HG02943 (cell line): ENCODE results near the gene SLC49A4.

Experiments
- ATAC-seq: cut with Tn5 transposase; IDR thresholded peaks from one replicate; pipeline ENCODE4 v1.9.1; 2021; ENCODE audit warnings: mild to moderate bottlenecking, low read depth, moderate library complexity; ENCODE audit not compliant: unreplicated experiment

SLC49A4 gene

GRCh38 chr3:122785231-122785630 is 9.6 kb upstream of the SLC49A4 start:
- no peak for ATAC-seq

GRCh38 chr3:122786066-122786465 is 8.8 kb upstream of the SLC49A4 start:
- no peak for ATAC-seq

GRCh38 chr3:122787872-122788271 is 7.0 kb upstream of the SLC49A4 start:
- no peak for ATAC-seq

- ATAC-seq, result no peak
Observed at GRCh38 chr3:122789585-122790273, 5.1 kb upstream of the SLC49A4 start.

- peak; percentile 56 for ATAC-seq
Observed at GRCh38 chr3:122793568-122794416, 1.1 kb upstream of the SLC49A4 start, which contains the start of gene HSPBAP1. Gene HSPBAP1 (minus strand): TSS chr3:122793831. CDS start chr3:122793680, 151 bp downstream.

- no peak for ATAC-seq
Observed at GRCh38 chr3:122794483-122794778, 438 bp upstream of the SLC49A4 start.

- ATAC-seq, result no peak
Observed at GRCh38 chr3:122795674-122796195, 866 bp downstream of the SLC49A4 start.

- no peak for ATAC-seq
Observed at GRCh38 chr3:122797291-122797690, 2.4 kb downstream of the SLC49A4 start.

GRCh38 chr3:122799322-122799721 is 4.5 kb downstream of the SLC49A4 start:
- ATAC-seq, result no peak

GRCh38 chr3:122800031-122800430 is 5.2 kb downstream of the SLC49A4 start:
- ATAC-seq, result no peak

- no peak for ATAC-seq
Observed at GRCh38 chr3:122800706-122801237, 5.9 kb downstream of the SLC49A4 start.

- no peak for ATAC-seq
Observed at GRCh38 chr3:122802323-122802722, 7.5 kb downstream of the SLC49A4 start.

- ATAC-seq, result no peak
Observed at GRCh38 chr3:122803977-122804376, 9.1 kb downstream of the SLC49A4 start.

- no peak for ATAC-seq
Observed at GRCh38 chr3:122810734-122811133, 15.9 kb downstream of the SLC49A4 start.

- no peak for ATAC-seq
Observed at GRCh38 chr3:122816587-122816986, 21.7 kb downstream of the SLC49A4 start.

- no peak for ATAC-seq
Observed at GRCh38 chr3:122824465-122825381, 29.9 kb downstream of the SLC49A4 start.

- ATAC-seq, result no peak
Observed at GRCh38 chr3:122825460-122825859, 30.6 kb downstream of the SLC49A4 start.

- ATAC-seq, result no peak
Observed at GRCh38 chr3:122826278-122826677, 31.4 kb downstream of the SLC49A4 start.

GRCh38 chr3:122828281-122828680 is 33.4 kb downstream of the SLC49A4 start:
- ATAC-seq, result no peak

GRCh38 chr3:122835590-122835989 is 40.7 kb downstream of the SLC49A4 start:
- ATAC-seq, result no peak
